Superior temporal gyrus (tissue), 1 donor: ENCODE measurements around the gene RIPK4.

Experiments used
- DNase-seq: peaks from one replicate; pipeline ENCODE4 v3.0.0-alpha.2; 2016; ENCODE audit errors: extremely low spot score

RIPK4 gene

GRCh38 chr21:41691205-41692184 lies 75.4 kb downstream of the RIPK4 start:
- DNase-seq: peak; percentile 46
